ENCODE data around the gene LRCH1.

DNA sequence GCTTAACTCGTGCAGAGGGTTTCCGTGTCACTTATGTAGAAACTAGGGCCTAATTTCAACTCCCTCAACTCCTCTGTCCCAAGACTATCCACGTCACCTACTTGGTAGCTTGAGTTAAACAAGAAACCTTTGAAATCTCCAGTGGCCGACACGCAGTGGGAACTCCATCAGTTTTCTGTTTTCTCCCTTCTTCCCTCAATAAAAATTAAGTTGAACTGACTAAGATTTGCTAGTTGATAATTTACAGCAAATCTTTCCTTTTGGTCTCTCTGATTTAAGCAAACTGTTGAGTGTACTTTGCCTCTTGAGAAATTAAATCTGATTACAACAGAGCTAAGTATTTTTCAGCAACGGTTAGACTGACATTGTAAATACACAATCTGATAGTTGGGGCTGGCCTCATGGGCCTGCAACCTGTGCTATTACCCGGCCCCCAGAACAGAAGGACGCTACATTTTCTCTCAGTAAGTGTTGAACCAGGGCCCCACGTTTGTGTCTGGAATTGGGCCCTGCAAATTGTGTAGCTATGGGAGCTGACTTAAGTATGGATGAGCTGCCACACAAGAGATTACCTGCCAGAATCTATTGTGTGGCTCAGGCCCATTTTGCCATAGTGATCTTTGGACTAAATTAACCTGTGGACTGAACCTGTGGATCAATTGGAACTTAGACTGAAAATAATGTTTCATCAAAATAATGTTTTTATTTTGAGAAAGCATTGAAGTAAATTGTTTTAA, 244.7 kb downstream of the LRCH1 start:
- no peak for TF ChIP-seq CTCF (IDR thresholded peaks at IDR 0.05)
- no peak for TF ChIP-seq POLR2A (IDR thresholded peaks at IDR 0.05)
- TF ChIP-seq POLR2AphosphoS5 (IDR thresholded peaks at IDR 0.05), result no peak
